HEK293 (cell line): ENCODE data around the gene BTBD2.

Source experiments
- CTCF ChIP-seq: fragments of 450-650 bp; formaldehyde crosslinking; IDR thresholded peaks from 2 replicates; pipeline ENCODE4 v1.5.1; 2016; ENCODE audit warnings: missing biosample characterization, missing genetic modification characterization
- PATZ1 ChIP-seq: fragments of 450-650 bp; formaldehyde crosslinking; IDR thresholded peaks from 2 replicates; pipeline ENCODE4 v1.5.1; 2016; ENCODE audit warnings: missing biosample characterization, missing genetic modification characterization
- PRDM1 ChIP-seq: fragments of 450-650 bp; formaldehyde crosslinking; IDR thresholded peaks from 2 replicates; pipeline ENCODE4; 2016; ENCODE audit warnings: missing biosample characterization, missing genetic modification characterization
- ZNF175 ChIP-seq: fragments of 450-650 bp; formaldehyde crosslinking; IDR thresholded peaks from 2 replicates; pipeline ENCODE4 v1.5.1; 2016; ENCODE audit warnings: missing biosample characterization, missing genetic modification characterization
- ZNF324 ChIP-seq: fragments of 450-650 bp; formaldehyde crosslinking; IDR thresholded peaks from 2 replicates; pipeline ENCODE4 v1.5.1; 2016; ENCODE audit warnings: missing biosample characterization, missing genetic modification characterization

- TF ChIP-seq CTCF (no peak), PRDM1 (tag by site-specific recombination) (no peak), ZNF324 (tag by site-specific recombination) (no peak), PATZ1 (no peak), ZNF175 (tag by site-specific recombination) (no peak)
Measured at GRCh38 chr19:2058570-2059421, 43.3 kb upstream of the BTBD2 start.
